Thyroid gland (tissue), 4 donors: Measurements from ENCODE around the gene DMAC2L. TPM values are rescaled to one million over a fixed set of nuclear protein-coding genes. Genes with fewer than 3 reads are reported as not detected.
A peak's percentile ranks its signal among the peaks of the same experiment; 100 is the strongest.

ENCODE experiments used
- DNase-seq, 2 donors: peaks; one replicate each; pipeline ENCODE4 v3.0.0-alpha.2; 2019
- H3K27ac ChIP-seq, 3 donors: fragments of 200-600 bp; sonication (generic); 1 replicate in 2 of 3; 2 replicates in 1 of 3; pipeline ENCODE4 v1.5.1; 2016 to 2019; ENCODE audit warnings: mild to moderate bottlenecking in 1 of 3, moderate library complexity in 1 of 3
- H3K27me3 ChIP-seq: fragments of 200-600 bp; sonication (generic); one replicate; pipeline ENCODE4 v1.5.1; 2019
- H3K36me3 ChIP-seq, 2 donors: fragments of 200-600 bp; sonication (generic); one replicate each; pipeline ENCODE4 v1.5.1; 2016 to 2019
- H3K4me1 ChIP-seq, 2 donors: fragments of 200-600 bp; sonication (generic); one replicate each; pipeline ENCODE4 v1.5.1; 2017 to 2019
- H3K4me3 ChIP-seq, 3 donors: fragments of 200-600 bp; sonication (generic); replicated peaks in 1 of 3; 1 replicate in 2 of 3; 2 replicates in 1 of 3; pipeline ENCODE4 v1.5.1; 2016; ENCODE audit warnings: mild to moderate bottlenecking in 1 of 3
- H3K9me3 ChIP-seq: fragments of 200-600 bp; sonication (generic); one replicate; pipeline ENCODE4 v1.5.1; 2017
- POLR2A ChIP-seq, 2 donors: fragments of 450-650 bp; IDR thresholded peaks; one replicate each; pipeline ENCODE4 v1.6.1; 2017; ENCODE audit warnings: antibody characterized with exemption in 2 of 2, mild to moderate bottlenecking in 2 of 2, moderate library complexity in 1 of 2
- WGBS, 2 donors: methylation state at CpG; one replicate each; pipeline ENCODE4 v1.1.5; 2017; 5-methylcytosine and 5-hydroxymethylcytosine counted together
- intact Hi-C: fragments of 100-400 bp; cut with DNase I; formaldehyde crosslinking; loops from one replicate; pipeline ENCODE4 v1.15.1; 2023
- total RNA-seq, 4 donors: library from RNA; depleted of rRNA; stranded (reverse); fragments of >200 nt; gene quantifications; one replicate each; pipeline ENCODE4 v1.2.3, GENCODE V29; 2016
- TF ChIP-seq, protein P1 (sequence below), 6 experiments: fragments of 200-600 bp in 3 of 6; fragments of 450-650 bp in 3 of 6; sonication (generic) in 3 of 6; IDR thresholded peaks; one replicate each; pipeline ENCODE4 v1.5.1; 2016 to 2019; ENCODE audit warnings: antibody characterized with exemption in 6 of 6, mild to moderate bottlenecking in 2 of 6, inconsistent platforms in 1 of 6, moderate library complexity in 1 of 6

DMAC2L gene
- total RNA-seq, 4 donors from 2014 or later, result 15.2 to 44.2 (median 32.8) TPM

- intact Hi-C loops, result loop anchor here (10.0 kb wide), 1 partner anchor 55 kb away; the partner anchor contains the start of gene CDKL1
- H3K4me3 ChIP-seq, result no peak overlapping the region
- H3K36me3 ChIP-seq, result no peaks in the 10 kb centered on the region
- no peaks in the 10 kb centered on the region for H3K27me3 ChIP-seq
- DNase-seq, result no peak
- TF ChIP-seq, protein P1, sequence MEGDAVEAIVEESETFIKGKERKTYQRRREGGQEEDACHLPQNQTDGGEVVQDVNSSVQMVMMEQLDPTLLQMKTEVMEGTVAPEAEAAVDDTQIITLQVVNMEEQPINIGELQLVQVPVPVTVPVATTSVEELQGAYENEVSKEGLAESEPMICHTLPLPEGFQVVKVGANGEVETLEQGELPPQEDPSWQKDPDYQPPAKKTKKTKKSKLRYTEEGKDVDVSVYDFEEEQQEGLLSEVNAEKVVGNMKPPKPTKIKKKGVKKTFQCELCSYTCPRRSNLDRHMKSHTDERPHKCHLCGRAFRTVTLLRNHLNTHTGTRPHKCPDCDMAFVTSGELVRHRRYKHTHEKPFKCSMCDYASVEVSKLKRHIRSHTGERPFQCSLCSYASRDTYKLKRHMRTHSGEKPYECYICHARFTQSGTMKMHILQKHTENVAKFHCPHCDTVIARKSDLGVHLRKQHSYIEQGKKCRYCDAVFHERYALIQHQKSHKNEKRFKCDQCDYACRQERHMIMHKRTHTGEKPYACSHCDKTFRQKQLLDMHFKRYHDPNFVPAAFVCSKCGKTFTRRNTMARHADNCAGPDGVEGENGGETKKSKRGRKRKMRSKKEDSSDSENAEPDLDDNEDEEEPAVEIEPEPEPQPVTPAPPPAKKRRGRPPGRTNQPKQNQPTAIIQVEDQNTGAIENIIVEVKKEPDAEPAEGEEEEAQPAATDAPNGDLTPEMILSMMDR (IDR thresholded peaks at IDR 0.05), result no peak
- TF ChIP-seq POLR2A (IDR thresholded peaks at IDR 0.05), result no peak
- H3K27ac ChIP-seq, result peak overlapping the region in 1 of 3 donors; percentile 18
- no peaks in the 10 kb centered on the region for H3K9me3 ChIP-seq
- peaks cover 29 to 39% of the 10 kb centered on the region in 2 donors for H3K4me1 ChIP-seq
- WGBS, 2 donors, result 92 to 97% methylated on average over 5 of the region's 5 CpGs
These were observed 27.9 kb downstream of the DMAC2L start for GRCh38 chr14:50340045-50340444.

GRCh38 chr14:50340963-50341362 is 28.8 kb downstream of the DMAC2L start:
- H3K4me1 ChIP-seq, result peaks cover 30 to 35% of the 10 kb centered on the region in 2 donors
- no peaks in the 10 kb centered on the region for H3K9me3 ChIP-seq
- H3K27ac ChIP-seq, result no peak overlapping the region
- TF ChIP-seq, protein P1 (IDR thresholded peaks at IDR 0.05), result no peak
- TF ChIP-seq POLR2A (IDR thresholded peaks at IDR 0.05), result no peak
- H3K4me3 ChIP-seq, result no peak overlapping the region
- intact Hi-C loops, result loop anchor here (10.0 kb wide), 1 partner anchor 54 kb away; the partner anchor contains the start of gene CDKL1
- H3K27me3 ChIP-seq, result no peaks in the 10 kb centered on the region
- DNase-seq, result no peak
- H3K36me3 ChIP-seq, result no peaks in the 10 kb centered on the region
- WGBS, 2 donors, result 85% methylated on average over 8 to 9 of the region's 9 CpGs

- Histone ChIP-seq H3K27me3 (no peaks in the 10 kb centered on the region), H3K36me3 (no peaks in the 10 kb centered on the region), H3K9me3 (no peaks in the 10 kb centered on the region), H3K4me1 (peaks cover 30 to 38% of the 10 kb centered on the region in 2 donors), H3K27ac (peak overlapping the region; percentile 39 to 71 (median 56)), H3K4me3 (no peak overlapping the region)
- TF ChIP-seq, protein P1 (IDR thresholded peaks at IDR 0.05), result peak in 4 of 6 experiments; percentile 43 to 57 (median 46)
- TF ChIP-seq POLR2A (IDR thresholded peaks at IDR 0.05), result no peak
- intact Hi-C loops, result loop anchor here (10.0 kb wide), 1 partner anchor 52 kb away; the partner anchor contains the start of gene CDKL1
- DNase-seq, result peak; percentile 64 to 75
- 11 to 14% methylated on average over 8 of the region's 8 CpGs for WGBS, 2 donors
These were observed 30.3 kb downstream of the DMAC2L start for GRCh38 chr14:50342221-50343078.

- intact Hi-C loops, result loop anchor here (10.0 kb wide), 1 partner anchor 51 kb away; the partner anchor contains the start of gene CDKL1
- Histone ChIP-seq H3K4me3 (no peak overlapping the region), H3K9me3 (no peaks in the 10 kb centered on the region), H3K27me3 (no peaks in the 10 kb centered on the region), H3K4me1 (peaks cover 34 to 43% of the 10 kb centered on the region in 2 donors), H3K27ac (peak overlapping the region in 2 of 3 donors; percentile 35 to 71), H3K36me3 (no peaks in the 10 kb centered on the region)
- TF ChIP-seq POLR2A (IDR thresholded peaks at IDR 0.05), result no peak
- TF ChIP-seq, protein P1 (IDR thresholded peaks at IDR 0.05), result no peak
- WGBS, 2 donors, result 79 to 83% methylated on average over 1 of the region's 1 CpG
- DNase-seq, result no peak
These were observed 31.3 kb downstream of the DMAC2L start for GRCh38 chr14:50343434-50343833.
